ENCODE measurements around the gene PHKG2.

DNA sequence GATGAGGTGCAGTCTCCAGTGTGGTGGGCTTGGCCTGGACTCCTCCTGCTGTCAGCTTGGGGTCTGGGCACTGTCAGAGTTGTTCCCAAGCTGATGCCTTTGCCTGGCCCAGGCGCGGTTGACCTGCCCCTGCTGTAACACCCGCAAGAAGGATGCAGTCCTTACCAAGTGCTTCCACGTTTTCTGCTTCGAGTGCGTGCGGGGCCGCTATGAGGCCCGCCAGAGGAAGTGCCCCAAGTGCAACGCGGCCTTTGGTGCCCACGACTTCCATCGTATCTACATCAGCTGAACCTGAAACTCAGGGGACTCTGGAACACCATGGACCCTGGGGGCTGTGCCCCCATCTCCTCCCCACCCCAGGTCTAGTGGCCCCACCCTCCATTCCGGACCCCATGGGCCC is 25.6 kb downstream of the PHKG2 start:
- TF ChIP-seq, protein P1, sequence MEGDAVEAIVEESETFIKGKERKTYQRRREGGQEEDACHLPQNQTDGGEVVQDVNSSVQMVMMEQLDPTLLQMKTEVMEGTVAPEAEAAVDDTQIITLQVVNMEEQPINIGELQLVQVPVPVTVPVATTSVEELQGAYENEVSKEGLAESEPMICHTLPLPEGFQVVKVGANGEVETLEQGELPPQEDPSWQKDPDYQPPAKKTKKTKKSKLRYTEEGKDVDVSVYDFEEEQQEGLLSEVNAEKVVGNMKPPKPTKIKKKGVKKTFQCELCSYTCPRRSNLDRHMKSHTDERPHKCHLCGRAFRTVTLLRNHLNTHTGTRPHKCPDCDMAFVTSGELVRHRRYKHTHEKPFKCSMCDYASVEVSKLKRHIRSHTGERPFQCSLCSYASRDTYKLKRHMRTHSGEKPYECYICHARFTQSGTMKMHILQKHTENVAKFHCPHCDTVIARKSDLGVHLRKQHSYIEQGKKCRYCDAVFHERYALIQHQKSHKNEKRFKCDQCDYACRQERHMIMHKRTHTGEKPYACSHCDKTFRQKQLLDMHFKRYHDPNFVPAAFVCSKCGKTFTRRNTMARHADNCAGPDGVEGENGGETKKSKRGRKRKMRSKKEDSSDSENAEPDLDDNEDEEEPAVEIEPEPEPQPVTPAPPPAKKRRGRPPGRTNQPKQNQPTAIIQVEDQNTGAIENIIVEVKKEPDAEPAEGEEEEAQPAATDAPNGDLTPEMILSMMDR (conservative IDR thresholded peaks at IDR 0.05; ENCODE audit: low read depth, low read length) = no peak
- TF ChIP-seq EZH2 (IDR thresholded peaks at IDR 0.05; ENCODE audit: low read length, unreplicated experiment) (no peak), EZH2phosphoT487 (IDR thresholded peaks at IDR 0.05; ENCODE audit: borderline replicate concordance, low read length) (no peak)
